ENCODE data around the gene GBX2. TPM values are rescaled to one million over a fixed set of nuclear protein-coding genes. Genes with fewer than 3 reads are reported as not detected.
A peak's percentile ranks its signal among the peaks of the same experiment; 100 is the strongest.

The GBX2 gene
- total and polyA plus RNA-seq, 2 of the 13 experiments (the other 11 are each of a cell fraction or from before 2014, with no cell fraction given): not detected

- TF ChIP-seq ZNF142 (CRISPR knock-in tag; IDR thresholded peaks at IDR 0.05): 0 out of 2 replicates have a peak, but pooled peaks have one; percentile 31
- peak; percentile 91 for TF ChIP-seq ZNF670 (CRISPR knock-in tag; IDR thresholded peaks at IDR 0.05; ENCODE audit: borderline replicate concordance)
- TF ChIP-seq RBM39 (IDR thresholded peaks at IDR 0.05; ENCODE audit: low read depth, low read length, poor library complexity, severe bottlenecking): no peak
- peak; percentile 98 for TF ChIP-seq FOXP4 (CRISPR knock-in tag; IDR thresholded peaks at IDR 0.05)
- peak; percentile 97 for TF ChIP-seq MEF2D (CRISPR knock-in tag; IDR thresholded peaks at IDR 0.05)
- TF ChIP-seq ZNF558 (CRISPR knock-in tag; IDR thresholded peaks at IDR 0.05; ENCODE audit: borderline replicate concordance): no peak
- no peak for TF ChIP-seq POLR2G (IDR thresholded peaks at IDR 0.05; ENCODE audit: low read depth, low read length)
- peak; percentile 99 for TF ChIP-seq MIXL1 (CRISPR knock-in tag; IDR thresholded peaks at IDR 0.05)
- TF ChIP-seq FOXK2 (IDR thresholded peaks at IDR 0.05): peak; percentile 96
- TF ChIP-seq ZMAT3 (CRISPR knock-in tag; conservative IDR thresholded peaks at IDR 0.05): peak; percentile 90
- no peak for TF ChIP-seq NFYB (CRISPR knock-in tag; IDR thresholded peaks at IDR 0.05)
- TF ChIP-seq ZNF512B (CRISPR knock-in tag; IDR thresholded peaks at IDR 0.05; ENCODE audit: borderline replicate concordance): peak; percentile 88; the same call in 1 of the 2 replicates
- no peak for TF ChIP-seq ZNF33B (CRISPR knock-in tag; IDR thresholded peaks at IDR 0.05)
- no peak for TF ChIP-seq ZNF674 (CRISPR knock-in tag; IDR thresholded peaks at IDR 0.05; ENCODE audit: low read depth)
- TF ChIP-seq KAT2B (IDR thresholded peaks at IDR 0.05; ENCODE audit: borderline replicate concordance, low read depth, low read length): no peak
- TF ChIP-seq ZNF616 (CRISPR knock-in tag; IDR thresholded peaks at IDR 0.05; ENCODE audit: low read depth): no peak
- no peak for TF ChIP-seq FOXC1 (CRISPR knock-in tag; IDR thresholded peaks at IDR 0.05; ENCODE audit: borderline replicate concordance)
- peak; percentile 78 for TF ChIP-seq ATF1 (CRISPR knock-in tag; IDR thresholded peaks at IDR 0.05)
- peak; percentile 55; the same call in 1 of the 2 replicates for TF ChIP-seq CSRNP1 (CRISPR knock-in tag; IDR thresholded peaks at IDR 0.05)
Observed at GRCh38 chr2:236117861-236118269, 50.3 kb downstream of the GBX2 start (continued).
